ENCODE measurements around the gene BST2. TPM values are rescaled to one million over a fixed set of nuclear protein-coding genes. Genes with fewer than 3 reads are reported as not detected.

The BST2 gene
- total and polyA plus RNA-seq, 2 of the 8 experiments (the other 6 are each of a cell fraction or from before 2014, with no cell fraction given): 18.1 to 72.8 TPM

DNA sequence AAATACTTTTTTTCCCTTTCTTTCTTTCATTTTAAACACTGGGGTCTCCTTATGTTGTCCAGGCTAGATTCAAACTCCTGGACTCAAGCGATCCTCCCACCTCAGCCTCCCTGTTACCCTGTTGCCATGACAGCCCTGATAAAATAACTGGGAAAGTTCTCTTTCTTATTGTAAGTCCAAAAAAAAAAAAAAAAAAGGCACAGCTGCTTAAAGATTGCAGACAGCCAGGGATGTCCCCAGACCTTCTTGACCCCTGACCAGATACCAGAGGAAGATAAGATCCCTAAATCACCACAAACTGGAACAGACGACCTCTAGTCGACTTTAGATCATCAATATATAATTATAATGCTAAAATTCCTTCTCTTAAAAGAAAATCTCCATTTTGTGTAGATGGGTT lies 13.3 kb upstream of the BST2 start:
- Histone ChIP-seq H3K4me3 (ENCODE audit: extremely low read depth in 1 of 4, insufficient read depth in 2 of 4, low read depth in 3 of 4, low read length in 4 of 4) (peak overlapping the region in 2 of 4 experiments; percentile 31 to 58; a peak in 4 of 8 replicates), H3K36me3 (ENCODE audit: control insufficient read depth in 2 of 4, insufficient read depth in 4 of 4, low read length in 3 of 4) (peaks cover 0 to 7% (median 0%) of the 10 kb centered on the region in 4 experiments; a peak in 1 of 8 replicates), H2AFZ (ENCODE audit: low read length) (no peak overlapping the region), H3K4ac (replicated peaks; ENCODE audit: insufficient read length, low read depth, low read length) (no peak overlapping the region), H3K4me1 (replicated peaks in 1 of 4; ENCODE audit: control insufficient read depth in 3 of 4, insufficient read depth in 4 of 4, low read length in 3 of 4) (peaks cover 3 to 12% (median 8%) of the 10 kb centered on the region in 4 experiments), H2BK5ac (ENCODE audit: low read depth, low read length) (no peak overlapping the region), H4K5ac (ENCODE audit: insufficient read length, low read depth, low read length) (no peak overlapping the region), H3K9me3 (ENCODE audit: insufficient read depth in 2 of 2, low read depth in 1 of 2, low read length in 1 of 2) (no peaks in the 10 kb centered on the region), H4K91ac (replicated peaks; ENCODE audit: insufficient read length, low read length) (no peak overlapping the region), H3K27me3 (replicated peaks in 1 of 4; ENCODE audit: control insufficient read depth in 3 of 4, extremely low read depth in 1 of 4, insufficient read depth in 3 of 4, low read length in 3 of 4) (peaks cover 0 to 6% (median 0%) of the 10 kb centered on the region in 4 experiments; a peak in 3 of 7 replicates), H4K8ac (ENCODE audit: extremely low read depth, insufficient read depth, low read length) (no peak overlapping the region), H2AK5ac (ENCODE audit: low read depth, low read length) (no peak overlapping the region), H2BK120ac (replicated peaks; ENCODE audit: low read depth, low read length) (no peak overlapping the region), H3K9ac (replicated peaks in 1 of 4; ENCODE audit: extremely low read depth in 1 of 4, low read depth in 3 of 4, low read length in 3 of 4) (no peak overlapping the region; a peak in 1 of 7 replicates), H2BK20ac (ENCODE audit: low read length) (no peak overlapping the region), H3K18ac (ENCODE audit: extremely low read depth, low read length) (no peak overlapping the region), H3K4me2 (ENCODE audit: insufficient read depth in 1 of 2, low read depth in 2 of 2, low read length in 2 of 2) (peak overlapping the region; percentile 59 to 69), H2BK15ac (ENCODE audit: low read length) (no peak overlapping the region), H3K79me2 (ENCODE audit: control insufficient read depth in 1 of 2, insufficient read depth in 2 of 2, low read length in 2 of 2) (no peaks in the 10 kb centered on the region), H3K79me1 (ENCODE audit: low read depth, low read length) (no peaks in the 10 kb centered on the region), H2BK12ac (ENCODE audit: low read depth, low read length) (no peak overlapping the region), H3K14ac (ENCODE audit: insufficient read length) (no peak overlapping the region), H4K20me1 (replicated peaks in 1 of 2; ENCODE audit: control insufficient read depth in 1 of 2, insufficient read depth in 2 of 2, low read length in 2 of 2) (peaks cover 0 to 4% of the 10 kb centered on the region in 2 experiments), H3K23me2 (ENCODE audit: low read depth, low read length) (peaks cover 12% of the 10 kb centered on the region), H3K27ac (ENCODE audit: low read depth, low read length) (no peak overlapping the region), H3K23ac (ENCODE audit: insufficient read length) (no peak overlapping the region), H3K56ac (replicated peaks; ENCODE audit: insufficient read length, low read depth, low read length) (no peak overlapping the region)
- ChIA-PET POLR2A (ENCODE audit: partially characterized antibody) (interaction anchor here (1.2 to 6.1 kb wide), 3 partner anchors 9 to 19 kb away, joined by 3 to 44 read pairs (median 9); partner anchors contain the start of gene BST2), CTCF (ENCODE audit: partially characterized antibody) (interaction anchor here (0.6 to 1.3 kb wide), 5 partner anchors 10 to 1442 kb away, joined by 3 to 6 read pairs (median 3); no protein-coding TSS in a partner anchor)
- no peak for DNase-seq (ENCODE audit: low read depth in 1 of 2, low spot score in 2 of 2)
- 90% methylated on average over 3 of the region's 3 CpGs; no CpG with 5 or more reads in 1 of the 2 experiments for WGBS, 2 experiments (ENCODE audit: extremely low coverage in 1 of 2, insufficient coverage in 1 of 2, insufficient read length in 1 of 2, insufficient replicate concordance in 2 of 2, low coverage in 1 of 2, low lambda C conversion rate in 2 of 2, missing lambda C conversion rate in 1 of 2)
- no peak for FAIRE-seq
- TF ChIP-seq JUND (IDR thresholded peaks at IDR 0.05; ENCODE audit: low read length) (no peak), TBP (IDR thresholded peaks at IDR 0.05; ENCODE audit: low read depth, low read length) (no peak), RAD21 (IDR thresholded peaks at IDR 0.05 in 1 of 2, conservative IDR thresholded peaks at IDR 0.05 in 1 of 2; ENCODE audit: low read depth in 2 of 2, low read length in 2 of 2) (no peak), RFX5 (IDR thresholded peaks at IDR 0.05; ENCODE audit: borderline replicate concordance, low read depth, low read length) (no peak), EGR1 (IDR thresholded peaks at IDR 0.05; ENCODE audit: borderline replicate concordance, low read depth, low read length) (no peak), SRF (IDR thresholded peaks at IDR 0.05; ENCODE audit: low read depth, low read length) (no peak), POLR2AphosphoS5 (IDR thresholded peaks at IDR 0.05; ENCODE audit: low read depth, low read length) (no peak)
- TF ChIP-seq, protein P1, sequence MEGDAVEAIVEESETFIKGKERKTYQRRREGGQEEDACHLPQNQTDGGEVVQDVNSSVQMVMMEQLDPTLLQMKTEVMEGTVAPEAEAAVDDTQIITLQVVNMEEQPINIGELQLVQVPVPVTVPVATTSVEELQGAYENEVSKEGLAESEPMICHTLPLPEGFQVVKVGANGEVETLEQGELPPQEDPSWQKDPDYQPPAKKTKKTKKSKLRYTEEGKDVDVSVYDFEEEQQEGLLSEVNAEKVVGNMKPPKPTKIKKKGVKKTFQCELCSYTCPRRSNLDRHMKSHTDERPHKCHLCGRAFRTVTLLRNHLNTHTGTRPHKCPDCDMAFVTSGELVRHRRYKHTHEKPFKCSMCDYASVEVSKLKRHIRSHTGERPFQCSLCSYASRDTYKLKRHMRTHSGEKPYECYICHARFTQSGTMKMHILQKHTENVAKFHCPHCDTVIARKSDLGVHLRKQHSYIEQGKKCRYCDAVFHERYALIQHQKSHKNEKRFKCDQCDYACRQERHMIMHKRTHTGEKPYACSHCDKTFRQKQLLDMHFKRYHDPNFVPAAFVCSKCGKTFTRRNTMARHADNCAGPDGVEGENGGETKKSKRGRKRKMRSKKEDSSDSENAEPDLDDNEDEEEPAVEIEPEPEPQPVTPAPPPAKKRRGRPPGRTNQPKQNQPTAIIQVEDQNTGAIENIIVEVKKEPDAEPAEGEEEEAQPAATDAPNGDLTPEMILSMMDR (IDR thresholded peaks at IDR 0.05; ENCODE audit: control extremely low read depth in 1 of 3, insufficient read depth in 1 of 3, low read depth in 1 of 3, low read length in 3 of 3): no peak
- TF ChIP-seq, protein P2, sequence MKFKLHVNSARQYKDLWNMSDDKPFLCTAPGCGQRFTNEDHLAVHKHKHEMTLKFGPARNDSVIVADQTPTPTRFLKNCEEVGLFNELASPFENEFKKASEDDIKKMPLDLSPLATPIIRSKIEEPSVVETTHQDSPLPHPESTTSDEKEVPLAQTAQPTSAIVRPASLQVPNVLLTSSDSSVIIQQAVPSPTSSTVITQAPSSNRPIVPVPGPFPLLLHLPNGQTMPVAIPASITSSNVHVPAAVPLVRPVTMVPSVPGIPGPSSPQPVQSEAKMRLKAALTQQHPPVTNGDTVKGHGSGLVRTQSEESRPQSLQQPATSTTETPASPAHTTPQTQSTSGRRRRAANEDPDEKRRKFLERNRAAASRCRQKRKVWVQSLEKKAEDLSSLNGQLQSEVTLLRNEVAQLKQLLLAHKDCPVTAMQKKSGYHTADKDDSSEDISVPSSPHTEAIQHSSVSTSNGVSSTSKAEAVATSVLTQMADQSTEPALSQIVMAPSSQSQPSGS (IDR thresholded peaks at IDR 0.05; ENCODE audit: low read length): no peak

All from H1 (cell line).